Omental fat pad (tissue), 4 donors: Measurements from ENCODE around the gene HYCC2. TPM values are rescaled to one million over a fixed set of nuclear protein-coding genes. Genes with fewer than 3 reads are reported as not detected.

Experiments used
- ATAC-seq: fragments of 150-250 bp; one replicate; pipeline ENCODE4 v1.9.1; 2016; ENCODE audit warnings: mild to moderate bottlenecking, moderate library complexity; ENCODE audit not compliant: low FRiP score
- DNase-seq: peaks from one replicate; pipeline ENCODE4 v3.0.0-alpha.2; 2019; ENCODE audit warnings: low spot score
- small RNA-seq: library from RNA; depleted of rRNA; stranded (forward); fragments of <200 nt; gene quantifications from one replicate; pipeline ENCODE3, GENCODE V24; 2016
- total RNA-seq, 4 donors: library from RNA; depleted of rRNA; stranded (reverse); fragments of >200 nt; gene quantifications; one replicate each; pipeline ENCODE4 v1.1.0, GENCODE V29; 2016
- TF ChIP-seq, protein P1 (sequence below), 3 donors: fragments of 450-650 bp; IDR thresholded peaks; one replicate each; pipeline ENCODE4 v1.5.1; 2016 to 2017; ENCODE audit warnings: antibody characterized with exemption in 3 of 3, mild to moderate bottlenecking in 3 of 3, moderate library complexity in 2 of 3

HYCC2 gene
- total RNA-seq, 4 donors from 2014 or later: 17.1 to 36.9 (median 23.1) TPM

GRCh38 chr2:201024518-201024917, 47.0 kb downstream of the HYCC2 start:
- DNase-seq (no peak), ATAC-seq (no peak)
- TF ChIP-seq, protein P1, sequence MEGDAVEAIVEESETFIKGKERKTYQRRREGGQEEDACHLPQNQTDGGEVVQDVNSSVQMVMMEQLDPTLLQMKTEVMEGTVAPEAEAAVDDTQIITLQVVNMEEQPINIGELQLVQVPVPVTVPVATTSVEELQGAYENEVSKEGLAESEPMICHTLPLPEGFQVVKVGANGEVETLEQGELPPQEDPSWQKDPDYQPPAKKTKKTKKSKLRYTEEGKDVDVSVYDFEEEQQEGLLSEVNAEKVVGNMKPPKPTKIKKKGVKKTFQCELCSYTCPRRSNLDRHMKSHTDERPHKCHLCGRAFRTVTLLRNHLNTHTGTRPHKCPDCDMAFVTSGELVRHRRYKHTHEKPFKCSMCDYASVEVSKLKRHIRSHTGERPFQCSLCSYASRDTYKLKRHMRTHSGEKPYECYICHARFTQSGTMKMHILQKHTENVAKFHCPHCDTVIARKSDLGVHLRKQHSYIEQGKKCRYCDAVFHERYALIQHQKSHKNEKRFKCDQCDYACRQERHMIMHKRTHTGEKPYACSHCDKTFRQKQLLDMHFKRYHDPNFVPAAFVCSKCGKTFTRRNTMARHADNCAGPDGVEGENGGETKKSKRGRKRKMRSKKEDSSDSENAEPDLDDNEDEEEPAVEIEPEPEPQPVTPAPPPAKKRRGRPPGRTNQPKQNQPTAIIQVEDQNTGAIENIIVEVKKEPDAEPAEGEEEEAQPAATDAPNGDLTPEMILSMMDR (IDR thresholded peaks at IDR 0.05): no peak

GRCh38 chr2:201021914-201022313, 49.6 kb downstream of the HYCC2 start:
- DNase-seq: no peak
- ATAC-seq: no peak
- TF ChIP-seq, protein P1 (IDR thresholded peaks at IDR 0.05): no peak

Small RNAs within 50 kb of the gene (small RNA-seq; reads per million reads assigned to genes)
- gene RNU6-1206P: not detected

Other genes starting within 250 kb of the HYCC2 start
- gene CLK1, start 207.0 kb downstream of the HYCC2 start, total RNA-seq: 100 to 1,000 TPM; 115 to 224 (median 126) TPM
- 10 to 100 TPM; 14.7 to 39.6 (median 27.1) TPM for gene PPIL3, start 182.6 kb downstream of the HYCC2 start, total RNA-seq
- 10 to 100 TPM in 3 of 4 donors, 1 to 10 TPM in 1; 9.2 to 24.1 (median 15.6) TPM for gene NIF3L1, start 182.3 kb downstream of the HYCC2 start, total RNA-seq
- 10 to 100 TPM; 16.6 to 19.7 (median 18.7) TPM for gene ORC2, start 108.0 kb downstream of the HYCC2 start, total RNA-seq
- 10 to 100 TPM; 32.4 to 47.9 (median 45.9) TPM for gene NDUFB3, start 330 bp upstream of the HYCC2 start, total RNA-seq
- 100 to 1,000 TPM; 204 to 455 (median 293) TPM for gene CFLAR, start 44.5 kb upstream of the HYCC2 start, total RNA-seq
- gene CASP10, start 111.5 kb upstream of the HYCC2 start, total RNA-seq: 10 to 100 TPM; 13.5 to 47.0 (median 15.3) TPM
- gene CASP8, start 188.9 kb upstream of the HYCC2 start, total RNA-seq: 10 to 100 TPM; 22.9 to 31.4 (median 26.5) TPM